HepG2 (cell line): ENCODE results near the gene TMEM139. TPM values are rescaled to one million over a fixed set of nuclear protein-coding genes. Genes with fewer than 3 reads are reported as not detected.

ENCODE experiments used
- ATAC-seq: fragments of 200-7000 bp; cut with Tn5 transposase; 3 replicates; pipeline ENCODE4 v1.9.1; 2020; ENCODE audit warnings: mild to moderate bottlenecking, moderate library complexity
- BruUV-seq: library from RNA; stranded (reverse); fragments of 400-500 nt; replicated peaks from 2 replicates; lab custom pipeline; 2021; lab: Mats Ljungman, UMichigan
- CTCF ChIA-PET: fragments of 300-600 bp; formaldehyde crosslinking; extraction: SDS; loops from one replicate; lab custom pipeline; 2021; ENCODE audit warnings: low total read pairs, inconsistent platforms, low intra/inter-chr PET ratio; lab: Yijun Ruan, JAX
- POLR2A ChIA-PET: fragments of 350-600 bp; sonication (Branson Sonifier 250); formaldehyde crosslinking; loops from one replicate; lab custom pipeline; 2020; ENCODE audit warnings: antibody characterized with exemption, inconsistent platforms; lab: Yijun Ruan, JAX
- DNase-seq: peaks from one replicate; pipeline ENCODE4 v3.0.0-alpha.2; 2015; ENCODE audit warnings: low spot score
- FAIRE-seq: peaks from 3 replicates; lab custom pipeline; 2011; peaks lifted over from hg19 to GRCh38; lab: Jason Lieb, UNC
- H2AFZ ChIP-seq: one replicate; pipeline ENCODE4 v1.6.1; 2011; ENCODE audit warnings: low read length, inconsistent platforms
- H3K27ac ChIP-seq: fragments of 300-600 bp; 3 replicates; pipeline ENCODE4 v1.8.0; 2011; ENCODE audit warnings: mixed run types, mild to moderate bottlenecking, mixed read lengths, low read length, inconsistent platforms; ENCODE audit not compliant: insufficient read depth; ENCODE audit errors: extremely low read length
- H3K27me3 ChIP-seq, 2 experiments: fragments of 200-600 bp in 1 of 2; 2 replicates in 1 of 2; 3 replicates in 1 of 2; pipeline versions ENCODE4 v1.6.0 to v1.8.0; 2011; ENCODE audit warnings: low read length in 2 of 2, mild to moderate bottlenecking in 2 of 2, moderate library complexity in 2 of 2, inconsistent platforms in 1 of 2; ENCODE audit not compliant: insufficient read depth in 2 of 2, control insufficient read depth in 1 of 2
- H3K36me3 ChIP-seq, 2 experiments: fragments of 200-600 bp in 1 of 2; replicated peaks in 1 of 2; 2 replicates in 1 of 2; 3 replicates in 1 of 2; pipeline versions ENCODE4 v1.5.1 to v1.8.0; 2011; ENCODE audit warnings: low read length in 2 of 2, inconsistent platforms in 1 of 2; ENCODE audit not compliant: insufficient read depth in 2 of 2, control insufficient read depth in 1 of 2
- H3K4me1 ChIP-seq: 2 replicates; pipeline ENCODE4 v1.5.1; 2012; ENCODE audit warnings: low read length, inconsistent platforms; ENCODE audit not compliant: insufficient read depth
- H3K4me2 ChIP-seq: 2 replicates; pipeline ENCODE4 v1.6.0; 2011; ENCODE audit warnings: low read depth, low read length, inconsistent platforms
- H3K4me3 ChIP-seq, 3 experiments: fragments of 200-600 bp in 1 of 3; sonication (generic), shearing (Covaris generic) in 1 of 3; replicated peaks in 1 of 3; 2 replicates each; pipeline ENCODE4 v1.5.1; 2011 to 2016; ENCODE audit warnings: low read length in 3 of 3, inconsistent platforms in 2 of 3, low read depth in 2 of 3, mild to moderate bottlenecking in 2 of 3, control low read depth in 1 of 3, mixed read lengths in 1 of 3; ENCODE audit not compliant: insufficient read depth in 1 of 3
- H3K79me2 ChIP-seq: one replicate; pipeline ENCODE4 v1.6.1; 2011; ENCODE audit warnings: low read length, inconsistent platforms; ENCODE audit not compliant: insufficient read depth
- H3K9ac ChIP-seq: 2 replicates; pipeline ENCODE4 v1.6.0; 2011; ENCODE audit warnings: mild to moderate bottlenecking, low read depth, low read length, inconsistent platforms; ENCODE audit not compliant: insufficient read depth
- H3K9me3 ChIP-seq: 2 replicates; pipeline ENCODE4 v1.5.1; 2012; ENCODE audit warnings: mild to moderate bottlenecking, low read length
- H4K20me1 ChIP-seq: 2 replicates; pipeline ENCODE4 v1.6.0; 2011; ENCODE audit warnings: inconsistent platforms, mild to moderate bottlenecking, low read length, moderate library complexity; ENCODE audit not compliant: insufficient read depth
- DR1 ChIP-seq: sonication (generic); formaldehyde crosslinking; IDR thresholded peaks from 2 replicates; pipeline ENCODE4 v1.8.0; 2021; ENCODE audit warnings: mild to moderate bottlenecking, missing genetic modification reagents, inconsistent platforms
- ELF4 ChIP-seq: sonication (generic); formaldehyde crosslinking; IDR thresholded peaks from 2 replicates; pipeline ENCODE4 v1.5.0; 2020; ENCODE audit warnings: missing genetic modification reagents, mild to moderate bottlenecking, moderate library complexity, borderline replicate concordance
- FOXK1 ChIP-seq: sonication (generic); formaldehyde crosslinking; IDR thresholded peaks from 2 replicates; pipeline ENCODE4 v1.4.0; 2020; ENCODE audit warnings: low read depth, missing genetic modification reagents, borderline replicate concordance
- HNF4G ChIP-seq, 2 experiments: sonication (generic) in 1 of 2; formaldehyde crosslinking in 1 of 2; IDR thresholded peaks; 2 replicates each; pipeline versions ENCODE4 v1.4.0 to v1.6.1; 2011 to 2020; ENCODE audit warnings: borderline replicate concordance in 2 of 2, low read depth in 2 of 2, mild to moderate bottlenecking in 2 of 2, low read length in 1 of 2, missing genetic modification reagents in 1 of 2, moderate library complexity in 1 of 2
- KLF12 ChIP-seq: sonication (generic); formaldehyde crosslinking; IDR thresholded peaks from 2 replicates; pipeline ENCODE4 v1.4.0; 2020; ENCODE audit warnings: missing genetic modification reagents, borderline replicate concordance
- NR0B2 ChIP-seq: sonication (generic); formaldehyde crosslinking; IDR thresholded peaks from 2 replicates; pipeline ENCODE4 v1.4.0; 2020; ENCODE audit warnings: mild to moderate bottlenecking, missing genetic modification reagents
- PCBP2 ChIP-seq: fragments of 200-400 bp; formaldehyde crosslinking; optimal IDR thresholded peaks from 2 replicates; pipeline ENCODE3; 2018; ENCODE audit warnings: low read length, low read depth; ENCODE audit not compliant: poor library complexity, severe bottlenecking
- PHB2 ChIP-seq: fragments of 450-650 bp; IDR thresholded peaks from 2 replicates; pipeline ENCODE4 v1.6.1; 2018; ENCODE audit not compliant: partially characterized antibody
- RFXANK ChIP-seq: IDR thresholded peaks from 2 replicates; pipeline ENCODE4 v1.6.1; 2016
- SP4 ChIP-seq: sonication (generic); formaldehyde crosslinking; IDR thresholded peaks from 2 replicates; pipeline ENCODE4 v1.8.1; 2023; ENCODE audit warnings: mild to moderate bottlenecking, missing genetic modification reagents
- TGIF2 ChIP-seq: IDR thresholded peaks from 2 replicates; pipeline ENCODE4 v1.6.1; 2016; ENCODE audit warnings: control low read depth, missing compliant biosample characterization
- ZNF160 ChIP-seq: sonication (generic); formaldehyde crosslinking; IDR thresholded peaks from 2 replicates; pipeline ENCODE4 v1.8.0; 2022; ENCODE audit warnings: mild to moderate bottlenecking, inconsistent platforms, missing genetic modification reagents
- WGBS: methylation state at CpG from one replicate; pipeline ENCODE4 v1.1.6; 2017; ENCODE audit warnings: low lambda C conversion rate; 5-methylcytosine and 5-hydroxymethylcytosine counted together
- in situ Hi-C: cut with HindIII; loops from 2 replicates; pipeline ENCODE4 v1.10.0; 2017; ENCODE audit warnings: low pct_unique_long_range_greater_than_20kb; ENCODE audit not compliant: extremely low pct_ligation_motif_present
- intact Hi-C: fragments of 100-400 bp; cut with micrococcal nuclease; formaldehyde crosslinking; loops from one replicate; pipeline ENCODE4 v1.10.0; 2022; ENCODE audit not compliant: unreplicated experiment
- polyA plus RNA-seq, 8 experiments: library from polyadenylated mRNA; depleted of rRNA in 3 of 8; stranded (reverse) in 7 of 8; unstranded in 1 of 8; fragments of >200 nt; fragmentation: Illumina TruSeq in 4 of 8; extraction: Trizol in 4 of 8; gene quantifications; 2 replicates each; pipeline versions ENCODE4 v1.2.1 to v1.2.3, GENCODE V29; 2011 to 2016; ENCODE audit warnings: low read depth in 4 of 8, missing spikeins in 1 of 8, mixed read lengths in 1 of 8; ENCODE audit not compliant: insufficient read depth in 1 of 8
- total RNA-seq, 5 experiments: library from RNA; depleted of rRNA; stranded (reverse); fragments of >200 nt; fragmentation: Illumina TruSeq; extraction: Trizol; gene quantifications; 2 replicates each; pipeline ENCODE4 v1.2.3, GENCODE V29; 2016; ENCODE audit warnings: low read depth in 1 of 5
- TF ChIP-seq, protein P1 (sequence below): sonication (generic); formaldehyde crosslinking; IDR thresholded peaks from 2 replicates; pipeline ENCODE4 v1.9.0; 2021; ENCODE audit warnings: missing genetic modification reagents, borderline replicate concordance
- TF ChIP-seq, protein P2 (sequence below): sonication (generic); formaldehyde crosslinking; IDR thresholded peaks from 2 replicates; pipeline ENCODE4 v1.5.0; 2020; ENCODE audit warnings: missing genetic modification reagents
- TF ChIP-seq, protein P3 (sequence below): sonication (generic); formaldehyde crosslinking; IDR thresholded peaks from 2 replicates; pipeline ENCODE4 v1.4.0; 2020; ENCODE audit warnings: missing genetic modification reagents

Gene TMEM139
- total and polyA plus RNA-seq, 2 of the 13 experiments (the other 11 are each of a cell fraction or from before 2014, with no cell fraction given) = 7.9 to 14.0 TPM

DNA sequence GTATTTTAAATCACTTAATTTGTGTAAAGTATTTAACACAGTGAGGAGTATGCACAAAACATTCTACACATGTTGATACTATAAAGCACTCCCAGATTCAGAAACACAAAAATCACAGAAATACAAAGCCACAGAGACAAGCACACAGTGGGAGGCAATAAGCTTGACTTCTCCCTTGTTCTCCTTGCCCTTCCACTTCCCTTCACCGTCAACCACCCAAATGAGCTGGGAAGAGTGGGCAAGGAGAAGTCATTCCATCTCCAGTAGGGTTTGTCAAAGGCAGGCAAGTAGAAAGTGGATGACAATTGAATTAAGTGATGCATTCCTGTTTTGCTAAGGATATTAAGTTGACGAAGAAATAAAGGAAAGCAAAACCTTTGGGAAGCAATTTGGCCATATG is 4.2 kb upstream of the TMEM139 start:
- Histone ChIP-seq H3K4me1 (peaks cover 34% of the 10 kb centered on the region), H3K79me2 (no peaks in the 10 kb centered on the region), H3K4me3 (no peak overlapping the region), H3K27ac (no peak overlapping the region), H3K36me3 (no peaks in the 10 kb centered on the region), H3K9me3 (no peaks in the 10 kb centered on the region), H4K20me1 (no peaks in the 10 kb centered on the region), H3K27me3 (no peaks in the 10 kb centered on the region), H2AFZ (no peak overlapping the region), H3K9ac (no peak overlapping the region), H3K4me2 (no peak overlapping the region)
- ChIA-PET CTCF (no interaction called here), POLR2A (interaction anchor here (1.3 to 1.7 kb wide), 2 partner anchors 17 kb away, joined by 5 to 14 read pairs; partner anchors contain the start of gene GSTK1)
- ATAC-seq (no peak), DNase-seq (no peak), FAIRE-seq (no peak)
- in situ Hi-C loops (no loop called here), intact Hi-C loops (no loop called here)
- 81% methylated on average over 2 of the region's 2 CpGs for WGBS
- no TSS peak for BruUV-seq
- TF ChIP-seq PHB2 = no peak
- TF ChIP-seq ZNF160 (CRISPR knock-in tag) = no peak
- no peak for TF ChIP-seq HNF4G (IDR thresholded peaks at IDR 0.05; ENCODE audit: borderline replicate concordance, low read depth, low read length)
- TF ChIP-seq HNF4G (CRISPR knock-in tag; IDR thresholded peaks at IDR 0.05; ENCODE audit: borderline replicate concordance, low read depth) = no peak
- TF ChIP-seq DR1 (CRISPR knock-in tag) = no peak
- TF ChIP-seq NR0B2 (CRISPR knock-in tag) = no peak
- no peak for TF ChIP-seq RFXANK
- TF ChIP-seq, protein P1, sequence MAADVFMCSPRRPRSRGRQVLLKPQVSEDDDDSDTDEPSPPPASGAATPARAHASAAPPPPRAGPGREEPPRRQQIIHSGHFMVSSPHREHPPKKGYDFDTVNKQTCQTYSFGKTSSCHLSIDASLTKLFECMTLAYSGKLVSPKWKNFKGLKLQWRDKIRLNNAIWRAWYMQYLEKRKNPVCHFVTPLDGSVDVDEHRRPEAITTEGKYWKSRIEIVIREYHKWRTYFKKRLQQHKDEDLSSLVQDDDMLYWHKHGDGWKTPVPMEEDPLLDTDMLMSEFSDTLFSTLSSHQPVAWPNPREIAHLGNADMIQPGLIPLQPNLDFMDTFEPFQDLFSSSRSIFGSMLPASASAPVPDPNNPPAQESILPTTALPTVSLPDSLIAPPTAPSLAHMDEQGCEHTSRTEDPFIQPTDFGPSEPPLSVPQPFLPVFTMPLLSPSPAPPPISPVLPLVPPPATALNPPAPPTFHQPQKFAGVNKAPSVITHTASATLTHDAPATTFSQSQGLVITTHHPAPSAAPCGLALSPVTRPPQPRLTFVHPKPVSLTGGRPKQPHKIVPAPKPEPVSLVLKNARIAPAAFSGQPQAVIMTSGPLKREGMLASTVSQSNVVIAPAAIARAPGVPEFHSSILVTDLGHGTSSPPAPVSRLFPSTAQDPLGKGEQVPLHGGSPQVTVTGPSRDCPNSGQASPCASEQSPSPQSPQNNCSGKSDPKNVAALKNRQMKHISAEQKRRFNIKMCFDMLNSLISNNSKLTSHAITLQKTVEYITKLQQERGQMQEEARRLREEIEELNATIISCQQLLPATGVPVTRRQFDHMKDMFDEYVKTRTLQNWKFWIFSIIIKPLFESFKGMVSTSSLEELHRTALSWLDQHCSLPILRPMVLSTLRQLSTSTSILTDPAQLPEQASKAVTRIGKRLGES (CRISPR knock-in tag) = no peak
- TF ChIP-seq TGIF2 (CRISPR knock-in tag) = no peak
- TF ChIP-seq KLF12 = no peak
- no peak for TF ChIP-seq FOXK1 (CRISPR knock-in tag)
- TF ChIP-seq ELF4 (CRISPR knock-in tag) = no peak
- no peak for TF ChIP-seq PCBP2
- TF ChIP-seq, protein P2, sequence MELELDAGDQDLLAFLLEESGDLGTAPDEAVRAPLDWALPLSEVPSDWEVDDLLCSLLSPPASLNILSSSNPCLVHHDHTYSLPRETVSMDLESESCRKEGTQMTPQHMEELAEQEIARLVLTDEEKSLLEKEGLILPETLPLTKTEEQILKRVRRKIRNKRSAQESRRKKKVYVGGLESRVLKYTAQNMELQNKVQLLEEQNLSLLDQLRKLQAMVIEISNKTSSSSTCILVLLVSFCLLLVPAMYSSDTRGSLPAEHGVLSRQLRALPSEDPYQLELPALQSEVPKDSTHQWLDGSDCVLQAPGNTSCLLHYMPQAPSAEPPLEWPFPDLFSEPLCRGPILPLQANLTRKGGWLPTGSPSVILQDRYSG (CRISPR knock-in tag) = no peak
- TF ChIP-seq SP4 (CRISPR knock-in tag) = no peak
- TF ChIP-seq, protein P3, sequence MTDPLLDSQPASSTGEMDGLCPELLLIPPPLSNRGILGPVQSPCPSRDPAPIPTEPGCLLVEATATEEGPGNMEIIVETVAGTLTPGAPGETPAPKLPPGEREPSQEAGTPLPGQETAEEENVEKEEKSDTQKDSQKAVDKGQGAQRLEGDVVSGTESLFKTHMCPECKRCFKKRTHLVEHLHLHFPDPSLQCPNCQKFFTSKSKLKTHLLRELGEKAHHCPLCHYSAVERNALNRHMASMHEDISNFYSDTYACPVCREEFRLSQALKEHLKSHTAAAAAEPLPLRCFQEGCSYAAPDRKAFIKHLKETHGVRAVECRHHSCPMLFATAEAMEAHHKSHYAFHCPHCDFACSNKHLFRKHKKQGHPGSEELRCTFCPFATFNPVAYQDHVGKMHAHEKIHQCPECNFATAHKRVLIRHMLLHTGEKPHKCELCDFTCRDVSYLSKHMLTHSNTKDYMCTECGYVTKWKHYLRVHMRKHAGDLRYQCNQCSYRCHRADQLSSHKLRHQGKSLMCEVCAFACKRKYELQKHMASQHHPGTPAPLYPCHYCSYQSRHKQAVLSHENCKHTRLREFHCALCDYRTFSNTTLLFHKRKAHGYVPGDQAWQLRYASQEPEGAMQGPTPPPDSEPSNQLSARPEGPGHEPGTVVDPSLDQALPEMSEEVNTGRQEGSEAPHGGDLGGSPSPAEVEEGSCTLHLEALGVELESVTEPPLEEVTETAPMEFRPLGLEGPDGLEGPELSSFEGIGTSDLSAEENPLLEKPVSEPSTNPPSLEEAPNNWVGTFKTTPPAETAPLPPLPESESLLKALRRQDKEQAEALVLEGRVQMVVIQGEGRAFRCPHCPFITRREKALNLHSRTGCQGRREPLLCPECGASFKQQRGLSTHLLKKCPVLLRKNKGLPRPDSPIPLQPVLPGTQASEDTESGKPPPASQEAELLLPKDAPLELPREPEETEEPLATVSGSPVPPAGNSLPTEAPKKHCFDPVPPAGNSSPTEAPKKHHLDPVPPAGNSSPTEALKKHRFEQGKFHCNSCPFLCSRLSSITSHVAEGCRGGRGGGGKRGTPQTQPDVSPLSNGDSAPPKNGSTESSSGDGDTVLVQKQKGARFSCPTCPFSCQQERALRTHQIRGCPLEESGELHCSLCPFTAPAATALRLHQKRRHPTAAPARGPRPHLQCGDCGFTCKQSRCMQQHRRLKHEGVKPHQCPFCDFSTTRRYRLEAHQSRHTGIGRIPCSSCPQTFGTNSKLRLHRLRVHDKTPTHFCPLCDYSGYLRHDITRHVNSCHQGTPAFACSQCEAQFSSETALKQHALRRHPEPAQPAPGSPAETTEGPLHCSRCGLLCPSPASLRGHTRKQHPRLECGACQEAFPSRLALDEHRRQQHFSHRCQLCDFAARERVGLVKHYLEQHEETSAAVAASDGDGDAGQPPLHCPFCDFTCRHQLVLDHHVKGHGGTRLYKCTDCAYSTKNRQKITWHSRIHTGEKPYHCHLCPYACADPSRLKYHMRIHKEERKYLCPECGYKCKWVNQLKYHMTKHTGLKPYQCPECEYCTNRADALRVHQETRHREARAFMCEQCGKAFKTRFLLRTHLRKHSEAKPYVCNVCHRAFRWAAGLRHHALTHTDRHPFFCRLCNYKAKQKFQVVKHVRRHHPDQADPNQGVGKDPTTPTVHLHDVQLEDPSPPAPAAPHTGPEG (CRISPR knock-in tag) = no peak
